ENCODE measurements around the gene CDKL4.

CDKL4 gene

DNA sequence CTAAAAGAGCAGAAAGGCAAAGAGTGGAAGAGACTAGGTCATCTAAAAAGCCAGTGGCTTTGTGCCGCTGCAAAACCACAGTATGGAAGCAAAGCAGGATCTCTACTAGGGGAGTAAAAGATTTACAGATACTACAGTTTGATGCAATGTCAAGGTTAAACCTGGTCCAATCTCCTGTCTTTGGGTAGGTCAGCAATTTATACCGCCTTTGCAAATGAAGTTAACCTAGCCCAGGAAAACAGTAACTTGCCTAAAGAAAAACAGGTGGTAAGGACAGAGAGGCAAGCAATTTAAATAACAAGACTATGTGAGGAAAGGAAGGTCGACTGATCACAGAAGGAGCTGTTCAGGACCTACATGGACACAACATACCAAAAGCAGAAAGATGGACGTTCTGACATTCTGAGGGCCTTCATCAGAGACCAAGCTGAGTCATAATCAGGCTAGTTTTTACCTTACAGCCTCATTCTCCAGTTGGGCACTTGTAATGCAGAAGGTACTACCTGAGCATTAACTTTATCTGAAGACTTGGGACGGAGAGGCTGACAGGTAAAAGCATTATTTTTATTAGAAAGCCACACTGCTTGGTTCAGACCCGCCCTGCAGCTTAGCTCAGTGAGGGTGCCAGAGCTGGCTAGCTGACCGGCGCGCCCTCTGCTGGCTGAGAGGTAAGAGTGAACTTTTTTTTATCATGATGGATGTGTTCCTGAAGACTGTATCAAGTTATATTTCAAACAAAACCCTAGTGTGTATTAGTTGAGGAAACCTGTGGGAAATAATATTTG lies 15.9 kb downstream of the CDKL4 start (continued):
- TF ChIP-seq, protein P1, sequence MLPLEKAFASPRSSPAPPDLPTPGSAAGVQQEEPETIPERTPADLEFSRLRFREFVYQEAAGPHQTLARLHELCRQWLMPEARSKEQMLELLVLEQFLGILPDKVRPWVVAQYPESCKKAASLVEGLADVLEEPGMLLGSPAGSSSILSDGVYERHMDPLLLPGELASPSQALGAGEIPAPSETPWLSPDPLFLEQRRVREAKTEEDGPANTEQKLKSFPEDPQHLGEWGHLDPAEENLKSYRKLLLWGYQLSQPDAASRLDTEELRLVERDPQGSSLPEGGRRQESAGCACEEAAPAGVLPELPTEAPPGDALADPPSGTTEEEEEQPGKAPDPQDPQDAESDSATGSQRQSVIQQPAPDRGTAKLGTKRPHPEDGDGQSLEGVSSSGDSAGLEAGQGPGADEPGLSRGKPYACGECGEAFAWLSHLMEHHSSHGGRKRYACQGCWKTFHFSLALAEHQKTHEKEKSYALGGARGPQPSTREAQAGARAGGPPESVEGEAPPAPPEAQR (tag by site-specific recombination; IDR thresholded peaks at IDR 0.05), result no peak
- TF ChIP-seq ZNF10 (tag by site-specific recombination; IDR thresholded peaks at IDR 0.05) (0 out of 2 replicates have a peak, but pooled peaks have one; percentile 29), ZNF621 (tag by site-specific recombination; IDR thresholded peaks at IDR 0.05) (no peak), ZNF664 (tag by site-specific recombination; IDR thresholded peaks at IDR 0.05) (no peak), ZNF670 (tag by site-specific recombination; IDR thresholded peaks at IDR 0.05; ENCODE audit: low read depth) (no peak), ZNF707 (tag by site-specific recombination; IDR thresholded peaks at IDR 0.05) (no peak), BCL11B (tag by site-specific recombination; IDR thresholded peaks at IDR 0.05; ENCODE audit: low read depth) (no peak), ZNF174 (tag by site-specific recombination; IDR thresholded peaks at IDR 0.05) (no peak), ZNF366 (tag by site-specific recombination; conservative IDR thresholded peaks at IDR 0.05) (no peak), REPIN1 (tag by site-specific recombination; IDR thresholded peaks at IDR 0.05; ENCODE audit: low read depth) (no peak), ZNF792 (tag by site-specific recombination; IDR thresholded peaks at IDR 0.05) (no peak), KLF9 (tag by site-specific recombination; IDR thresholded peaks at IDR 0.05; ENCODE audit: low read depth) (no peak), ZNF571 (tag by site-specific recombination; IDR thresholded peaks at IDR 0.05) (no peak), ZNF521 (tag by site-specific recombination; IDR thresholded peaks at IDR 0.05) (no peak), ZNF248 (tag by site-specific recombination; IDR thresholded peaks at IDR 0.05) (no peak), ZNF341 (tag by site-specific recombination; IDR thresholded peaks at IDR 0.05; ENCODE audit: low read depth) (no peak), ZNF701 (tag by site-specific recombination; IDR thresholded peaks at IDR 0.05) (no peak), ZNF830 (tag by site-specific recombination; IDR thresholded peaks at IDR 0.05; ENCODE audit: low read depth) (no peak), ZNF202 (tag by site-specific recombination; IDR thresholded peaks at IDR 0.05; ENCODE audit: borderline replicate concordance) (no peak)
- TF ChIP-seq, protein P2, sequence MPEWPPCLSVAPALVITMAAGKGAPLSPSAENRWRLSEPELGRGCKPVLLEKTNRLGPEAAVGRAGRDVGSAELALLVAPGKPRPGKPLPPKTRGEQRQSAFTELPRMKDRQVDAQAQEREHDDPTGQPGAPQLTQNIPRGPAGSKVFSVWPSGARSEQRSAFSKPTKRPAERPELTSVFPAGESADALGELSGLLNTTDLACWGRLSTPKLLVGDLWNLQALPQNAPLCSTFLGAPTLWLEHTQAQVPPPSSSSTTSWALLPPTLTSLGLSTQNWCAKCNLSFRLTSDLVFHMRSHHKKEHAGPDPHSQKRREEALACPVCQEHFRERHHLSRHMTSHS (tag by site-specific recombination; IDR thresholded peaks at IDR 0.05), result no peak
- TF ChIP-seq, protein P3, sequence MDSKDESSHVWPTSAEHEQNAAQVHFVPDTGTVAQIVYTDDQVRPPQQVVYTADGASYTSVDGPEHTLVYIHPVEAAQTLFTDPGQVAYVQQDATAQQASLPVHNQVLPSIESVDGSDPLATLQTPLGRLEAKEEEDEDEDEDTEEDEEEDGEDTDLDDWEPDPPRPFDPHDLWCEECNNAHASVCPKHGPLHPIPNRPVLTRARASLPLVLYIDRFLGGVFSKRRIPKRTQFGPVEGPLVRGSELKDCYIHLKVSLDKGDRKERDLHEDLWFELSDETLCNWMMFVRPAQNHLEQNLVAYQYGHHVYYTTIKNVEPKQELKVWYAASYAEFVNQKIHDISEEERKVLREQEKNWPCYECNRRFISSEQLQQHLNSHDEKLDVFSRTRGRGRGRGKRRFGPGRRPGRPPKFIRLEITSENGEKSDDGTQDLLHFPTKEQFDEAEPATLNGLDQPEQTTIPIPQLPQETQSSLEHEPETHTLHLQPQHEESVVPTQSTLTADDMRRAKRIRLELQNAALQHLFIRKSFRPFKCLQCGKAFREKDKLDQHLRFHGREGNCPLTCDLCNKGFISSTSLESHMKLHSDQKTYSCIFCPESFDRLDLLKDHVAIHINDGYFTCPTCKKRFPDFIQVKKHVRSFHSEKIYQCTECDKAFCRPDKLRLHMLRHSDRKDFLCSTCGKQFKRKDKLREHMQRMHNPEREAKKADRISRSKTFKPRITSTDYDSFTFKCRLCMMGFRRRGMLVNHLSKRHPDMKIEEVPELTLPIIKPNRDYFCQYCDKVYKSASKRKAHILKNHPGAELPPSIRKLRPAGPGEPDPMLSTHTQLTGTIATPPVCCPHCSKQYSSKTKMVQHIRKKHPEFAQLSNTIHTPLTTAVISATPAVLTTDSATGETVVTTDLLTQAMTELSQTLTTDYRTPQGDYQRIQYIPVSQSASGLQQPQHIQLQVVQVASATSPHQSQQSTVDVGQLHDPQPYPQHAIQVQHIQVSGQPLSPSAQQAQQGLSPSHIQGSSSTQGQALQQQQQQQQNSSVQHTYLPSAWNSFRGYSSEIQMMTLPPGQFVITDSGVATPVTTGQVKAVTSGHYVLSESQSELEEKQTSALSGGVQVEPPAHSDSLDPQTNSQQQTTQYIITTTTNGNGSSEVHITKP (tag by site-specific recombination; IDR thresholded peaks at IDR 0.05), result peak; percentile 52; the same call in 1 of the 2 replicates
- TF ChIP-seq, protein P4, sequence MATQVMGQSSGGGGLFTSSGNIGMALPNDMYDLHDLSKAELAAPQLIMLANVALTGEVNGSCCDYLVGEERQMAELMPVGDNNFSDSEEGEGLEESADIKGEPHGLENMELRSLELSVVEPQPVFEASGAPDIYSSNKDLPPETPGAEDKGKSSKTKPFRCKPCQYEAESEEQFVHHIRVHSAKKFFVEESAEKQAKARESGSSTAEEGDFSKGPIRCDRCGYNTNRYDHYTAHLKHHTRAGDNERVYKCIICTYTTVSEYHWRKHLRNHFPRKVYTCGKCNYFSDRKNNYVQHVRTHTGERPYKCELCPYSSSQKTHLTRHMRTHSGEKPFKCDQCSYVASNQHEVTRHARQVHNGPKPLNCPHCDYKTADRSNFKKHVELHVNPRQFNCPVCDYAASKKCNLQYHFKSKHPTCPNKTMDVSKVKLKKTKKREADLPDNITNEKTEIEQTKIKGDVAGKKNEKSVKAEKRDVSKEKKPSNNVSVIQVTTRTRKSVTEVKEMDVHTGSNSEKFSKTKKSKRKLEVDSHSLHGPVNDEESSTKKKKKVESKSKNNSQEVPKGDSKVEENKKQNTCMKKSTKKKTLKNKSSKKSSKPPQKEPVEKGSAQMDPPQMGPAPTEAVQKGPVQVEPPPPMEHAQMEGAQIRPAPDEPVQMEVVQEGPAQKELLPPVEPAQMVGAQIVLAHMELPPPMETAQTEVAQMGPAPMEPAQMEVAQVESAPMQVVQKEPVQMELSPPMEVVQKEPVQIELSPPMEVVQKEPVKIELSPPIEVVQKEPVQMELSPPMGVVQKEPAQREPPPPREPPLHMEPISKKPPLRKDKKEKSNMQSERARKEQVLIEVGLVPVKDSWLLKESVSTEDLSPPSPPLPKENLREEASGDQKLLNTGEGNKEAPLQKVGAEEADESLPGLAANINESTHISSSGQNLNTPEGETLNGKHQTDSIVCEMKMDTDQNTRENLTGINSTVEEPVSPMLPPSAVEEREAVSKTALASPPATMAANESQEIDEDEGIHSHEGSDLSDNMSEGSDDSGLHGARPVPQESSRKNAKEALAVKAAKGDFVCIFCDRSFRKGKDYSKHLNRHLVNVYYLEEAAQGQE (tag by site-specific recombination; IDR thresholded peaks at IDR 0.05), result no peak
- TF ChIP-seq, protein P5, sequence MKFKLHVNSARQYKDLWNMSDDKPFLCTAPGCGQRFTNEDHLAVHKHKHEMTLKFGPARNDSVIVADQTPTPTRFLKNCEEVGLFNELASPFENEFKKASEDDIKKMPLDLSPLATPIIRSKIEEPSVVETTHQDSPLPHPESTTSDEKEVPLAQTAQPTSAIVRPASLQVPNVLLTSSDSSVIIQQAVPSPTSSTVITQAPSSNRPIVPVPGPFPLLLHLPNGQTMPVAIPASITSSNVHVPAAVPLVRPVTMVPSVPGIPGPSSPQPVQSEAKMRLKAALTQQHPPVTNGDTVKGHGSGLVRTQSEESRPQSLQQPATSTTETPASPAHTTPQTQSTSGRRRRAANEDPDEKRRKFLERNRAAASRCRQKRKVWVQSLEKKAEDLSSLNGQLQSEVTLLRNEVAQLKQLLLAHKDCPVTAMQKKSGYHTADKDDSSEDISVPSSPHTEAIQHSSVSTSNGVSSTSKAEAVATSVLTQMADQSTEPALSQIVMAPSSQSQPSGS (tag by site-specific recombination; IDR thresholded peaks at IDR 0.05; ENCODE audit: low read depth), result no peak
- TF ChIP-seq, protein P6, sequence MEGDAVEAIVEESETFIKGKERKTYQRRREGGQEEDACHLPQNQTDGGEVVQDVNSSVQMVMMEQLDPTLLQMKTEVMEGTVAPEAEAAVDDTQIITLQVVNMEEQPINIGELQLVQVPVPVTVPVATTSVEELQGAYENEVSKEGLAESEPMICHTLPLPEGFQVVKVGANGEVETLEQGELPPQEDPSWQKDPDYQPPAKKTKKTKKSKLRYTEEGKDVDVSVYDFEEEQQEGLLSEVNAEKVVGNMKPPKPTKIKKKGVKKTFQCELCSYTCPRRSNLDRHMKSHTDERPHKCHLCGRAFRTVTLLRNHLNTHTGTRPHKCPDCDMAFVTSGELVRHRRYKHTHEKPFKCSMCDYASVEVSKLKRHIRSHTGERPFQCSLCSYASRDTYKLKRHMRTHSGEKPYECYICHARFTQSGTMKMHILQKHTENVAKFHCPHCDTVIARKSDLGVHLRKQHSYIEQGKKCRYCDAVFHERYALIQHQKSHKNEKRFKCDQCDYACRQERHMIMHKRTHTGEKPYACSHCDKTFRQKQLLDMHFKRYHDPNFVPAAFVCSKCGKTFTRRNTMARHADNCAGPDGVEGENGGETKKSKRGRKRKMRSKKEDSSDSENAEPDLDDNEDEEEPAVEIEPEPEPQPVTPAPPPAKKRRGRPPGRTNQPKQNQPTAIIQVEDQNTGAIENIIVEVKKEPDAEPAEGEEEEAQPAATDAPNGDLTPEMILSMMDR (tag by site-specific recombination; IDR thresholded peaks at IDR 0.05), result peak; percentile 61
- TF ChIP-seq, protein P7, sequence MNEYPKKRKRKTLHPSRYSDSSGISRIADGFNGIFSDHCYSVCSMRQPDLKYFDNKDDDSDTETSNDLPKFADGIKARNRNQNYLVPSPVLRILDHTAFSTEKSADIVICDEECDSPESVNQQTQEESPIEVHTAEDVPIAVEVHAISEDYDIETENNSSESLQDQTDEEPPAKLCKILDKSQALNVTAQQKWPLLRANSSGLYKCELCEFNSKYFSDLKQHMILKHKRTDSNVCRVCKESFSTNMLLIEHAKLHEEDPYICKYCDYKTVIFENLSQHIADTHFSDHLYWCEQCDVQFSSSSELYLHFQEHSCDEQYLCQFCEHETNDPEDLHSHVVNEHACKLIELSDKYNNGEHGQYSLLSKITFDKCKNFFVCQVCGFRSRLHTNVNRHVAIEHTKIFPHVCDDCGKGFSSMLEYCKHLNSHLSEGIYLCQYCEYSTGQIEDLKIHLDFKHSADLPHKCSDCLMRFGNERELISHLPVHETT (tag by site-specific recombination; IDR thresholded peaks at IDR 0.05), result no peak
